Measurements from ENCODE around the gene OR51B2.

The OR51B2 gene

DNA sequence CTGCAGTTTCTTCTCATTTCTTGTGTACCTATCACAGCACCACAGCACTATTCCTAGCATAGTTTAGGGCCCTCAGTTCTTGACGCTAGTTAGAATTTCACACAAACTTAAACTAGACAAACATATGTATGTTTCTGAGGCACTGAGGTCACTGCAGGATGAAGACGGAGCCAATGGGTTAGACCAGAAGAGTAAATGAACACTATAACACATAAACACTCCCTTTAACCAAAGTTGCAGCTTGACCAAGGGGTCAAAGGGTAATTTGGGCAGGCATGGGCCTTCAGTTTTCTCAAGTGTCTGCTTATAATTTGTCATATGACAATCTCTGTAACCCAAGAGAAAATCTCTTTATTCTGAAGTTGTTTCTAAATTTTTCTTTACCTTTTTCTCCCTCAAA lies 41.5 kb downstream of the OR51B2 start:
- DNase-seq (ENCODE audit: low read depth) = no peak

- DNase-seq (ENCODE audit: low read depth) = no peak
Observed at GRCh38 chr11:5281596-5281995, 42.5 kb downstream of the OR51B2 start.

- DNase-seq (ENCODE audit: low read depth) = peak; percentile 100
Observed at GRCh38 chr11:5280582-5281102, 43.5 kb downstream of the OR51B2 start.

DNA sequence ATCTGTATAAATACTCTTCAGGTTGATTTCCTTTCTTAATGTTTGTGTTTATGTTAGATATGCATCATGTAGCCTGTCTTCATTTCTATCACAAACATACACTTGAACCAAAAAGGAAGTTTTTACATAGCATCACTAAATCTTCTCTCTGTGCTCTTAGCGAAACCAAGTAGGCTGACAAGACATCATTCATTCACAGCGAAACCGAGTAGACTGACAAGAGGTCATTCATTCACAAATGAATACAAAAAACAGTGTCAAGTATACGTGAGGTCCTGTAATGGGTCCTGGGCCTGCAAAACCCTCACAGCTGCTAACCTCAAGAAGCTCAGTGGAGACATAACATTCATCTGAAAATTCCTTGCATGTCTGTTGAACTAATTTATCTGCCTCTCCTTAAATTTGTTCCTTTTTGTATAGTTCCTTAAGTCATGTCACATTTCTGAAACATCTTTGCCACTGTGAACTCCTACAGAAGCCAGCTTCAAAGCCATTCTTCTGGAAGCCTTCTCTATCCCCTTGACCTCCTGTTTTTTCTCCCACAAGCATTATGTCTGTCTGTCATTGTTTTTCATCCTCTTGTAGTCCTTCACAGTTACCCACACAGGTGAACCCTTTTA lies 44.5 kb downstream of the OR51B2 start:
- DNase-seq (ENCODE audit: low read depth) = no peak

GRCh38 chr11:5277807-5278382 lies 46.2 kb downstream of the OR51B2 start:
- no peak for DNase-seq (ENCODE audit: low read depth)

- no peak for DNase-seq (ENCODE audit: low read depth)
Observed at GRCh38 chr11:5276697-5277096, 47.4 kb downstream of the OR51B2 start.

DNA sequence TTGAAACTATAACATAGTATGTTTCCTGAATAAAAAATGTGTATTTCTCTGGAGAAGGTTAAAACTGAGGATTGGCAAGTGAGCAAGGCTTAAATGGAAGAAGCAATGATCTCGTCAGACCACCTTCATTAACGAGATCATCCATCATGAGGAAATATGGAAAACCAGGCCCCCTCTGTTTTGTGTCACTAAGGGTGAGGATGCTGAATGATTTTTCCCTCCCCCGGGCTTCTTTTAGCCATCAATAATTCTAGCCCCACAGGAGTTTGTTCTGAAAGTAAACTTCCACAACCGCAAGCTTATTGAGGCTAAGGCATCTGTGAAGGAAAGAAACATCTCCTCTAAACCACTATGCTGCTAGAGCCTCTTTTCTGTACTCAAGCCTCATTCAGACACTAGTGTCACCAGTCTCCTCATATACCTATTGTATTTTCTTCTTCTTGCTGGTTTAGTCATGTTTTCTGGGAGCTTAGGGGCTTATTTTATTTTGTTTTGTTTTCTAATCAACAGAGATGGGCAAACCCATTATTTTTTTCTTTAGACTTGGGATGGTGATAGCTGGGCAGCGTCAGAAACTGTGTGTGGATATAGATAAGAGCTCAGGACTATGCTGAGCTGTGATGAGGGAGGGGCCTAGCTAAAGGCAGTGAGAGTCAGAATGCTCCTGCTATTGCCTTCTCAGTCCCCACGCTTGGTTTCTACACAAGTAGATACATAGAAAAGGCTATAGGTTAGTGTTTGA lies 48.6 kb downstream of the OR51B2 start:
- DNase-seq (ENCODE audit: low read depth) = no peak

GRCh38 chr11:5274395-5274794 lies 49.7 kb downstream of the OR51B2 start:
- DNase-seq (ENCODE audit: low read depth) = no peak

All from HS-5 (cell line).